ENCODE measurements around the gene P2RX7.
"Not testable (repeated sequence)": the region's sequence is repeated elsewhere in the genome, so short reads cannot be mapped to it uniquely, and the experiment has no call there.

The P2RX7 gene

DNA sequence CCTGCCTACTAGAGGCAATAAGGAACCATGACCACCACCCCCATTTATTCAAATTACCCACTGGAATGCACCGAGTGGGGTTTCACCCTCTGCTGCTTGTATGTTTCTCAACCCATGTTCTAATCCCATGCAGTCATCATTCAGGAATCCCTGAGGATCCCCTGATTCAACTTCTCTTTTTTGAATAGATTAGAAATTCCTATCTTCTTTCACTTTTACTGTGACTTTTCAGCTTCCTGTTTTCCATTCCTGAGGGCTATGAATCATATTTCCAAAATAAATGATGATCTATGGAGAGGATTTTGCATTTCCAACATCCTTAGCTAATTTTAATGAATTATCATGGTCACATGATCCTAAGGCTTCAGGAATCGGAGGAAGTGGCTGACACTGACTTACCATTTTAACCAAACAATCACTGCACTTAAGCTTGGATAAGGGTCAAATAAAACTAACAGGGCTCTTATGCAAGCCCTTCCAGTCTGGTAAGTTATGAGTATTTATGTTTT lies 57.9 kb downstream of the P2RX7 start:
- peak overlapping the region; percentile 31; the same call in 1 of the 2 replicates for H3K27ac ChIP-seq
- ChIA-PET CTCF (interaction anchor here (0.8 kb wide), 1 partner anchor 73 kb away, joined by 5 read pairs; no protein-coding TSS in a partner anchor), POLR2A (ENCODE audit: low non-redundant PET) (no interaction called here)
- TF ChIP-seq, protein P1, sequence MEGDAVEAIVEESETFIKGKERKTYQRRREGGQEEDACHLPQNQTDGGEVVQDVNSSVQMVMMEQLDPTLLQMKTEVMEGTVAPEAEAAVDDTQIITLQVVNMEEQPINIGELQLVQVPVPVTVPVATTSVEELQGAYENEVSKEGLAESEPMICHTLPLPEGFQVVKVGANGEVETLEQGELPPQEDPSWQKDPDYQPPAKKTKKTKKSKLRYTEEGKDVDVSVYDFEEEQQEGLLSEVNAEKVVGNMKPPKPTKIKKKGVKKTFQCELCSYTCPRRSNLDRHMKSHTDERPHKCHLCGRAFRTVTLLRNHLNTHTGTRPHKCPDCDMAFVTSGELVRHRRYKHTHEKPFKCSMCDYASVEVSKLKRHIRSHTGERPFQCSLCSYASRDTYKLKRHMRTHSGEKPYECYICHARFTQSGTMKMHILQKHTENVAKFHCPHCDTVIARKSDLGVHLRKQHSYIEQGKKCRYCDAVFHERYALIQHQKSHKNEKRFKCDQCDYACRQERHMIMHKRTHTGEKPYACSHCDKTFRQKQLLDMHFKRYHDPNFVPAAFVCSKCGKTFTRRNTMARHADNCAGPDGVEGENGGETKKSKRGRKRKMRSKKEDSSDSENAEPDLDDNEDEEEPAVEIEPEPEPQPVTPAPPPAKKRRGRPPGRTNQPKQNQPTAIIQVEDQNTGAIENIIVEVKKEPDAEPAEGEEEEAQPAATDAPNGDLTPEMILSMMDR (conservative IDR thresholded peaks at IDR 0.05; ENCODE audit: low read depth): no peak
- DNase-seq (ENCODE audit: low spot score): peak; percentile 84

DNA sequence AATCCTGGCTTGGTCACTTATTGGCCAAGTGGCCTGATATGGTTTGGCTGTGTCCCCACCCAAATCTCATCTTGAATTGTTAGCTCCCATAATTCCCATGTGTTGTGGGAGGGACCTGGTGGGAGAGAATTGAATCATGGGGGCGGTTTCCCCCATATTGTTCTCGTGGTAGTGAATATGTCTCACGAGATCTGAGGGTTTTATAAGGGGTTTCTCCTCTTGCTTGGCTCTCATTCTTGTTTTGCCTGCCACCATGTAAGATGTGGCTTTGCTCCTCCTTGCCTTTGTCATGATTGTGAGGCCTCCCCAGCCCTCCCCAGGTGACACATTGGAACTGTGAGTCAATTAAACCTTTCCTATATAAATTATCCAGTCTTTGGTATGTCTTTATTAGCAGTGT lies 58.5 kb downstream of the P2RX7 start:
- no peak for DNase-seq (ENCODE audit: low spot score)
- CTCF ChIA-PET: interaction anchor here (0.7 to 0.8 kb wide), 2 partner anchors 74 to 81 kb away, joined by 3 to 5 read pairs; no protein-coding TSS in a partner anchor
- TF ChIP-seq, protein P1 (conservative IDR thresholded peaks at IDR 0.05; ENCODE audit: low read depth): no peak
- no peak overlapping the region for H3K27ac ChIP-seq
- POLR2A ChIA-PET (ENCODE audit: low non-redundant PET): no interaction called here

DNA sequence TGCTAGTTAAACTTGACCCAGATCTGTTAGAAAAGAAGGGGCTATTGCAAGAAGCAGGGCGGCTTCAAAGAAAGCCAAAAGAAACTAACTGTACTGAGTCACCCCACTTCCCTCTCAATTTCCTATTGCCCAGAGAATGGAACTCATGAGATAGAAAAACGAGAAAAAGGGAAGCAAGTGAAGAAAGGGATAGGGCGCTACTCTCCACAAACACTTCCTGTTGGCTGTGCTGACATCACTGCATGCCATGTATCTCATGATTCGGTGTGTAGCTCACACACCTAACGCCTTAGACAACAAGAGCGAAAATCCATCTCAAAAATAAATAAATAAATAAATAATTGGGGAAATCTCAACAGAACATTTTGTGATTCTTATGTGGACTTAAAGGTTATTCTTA lies 64.2 kb downstream of the P2RX7 start:
- ChIA-PET POLR2A (ENCODE audit: low non-redundant PET) (no interaction called here), CTCF (no interaction called here)
- H3K27ac ChIP-seq: no peak overlapping the region
- TF ChIP-seq, protein P1 (conservative IDR thresholded peaks at IDR 0.05; ENCODE audit: low read depth): no peak
- no peak for DNase-seq (ENCODE audit: low spot score)

DNA sequence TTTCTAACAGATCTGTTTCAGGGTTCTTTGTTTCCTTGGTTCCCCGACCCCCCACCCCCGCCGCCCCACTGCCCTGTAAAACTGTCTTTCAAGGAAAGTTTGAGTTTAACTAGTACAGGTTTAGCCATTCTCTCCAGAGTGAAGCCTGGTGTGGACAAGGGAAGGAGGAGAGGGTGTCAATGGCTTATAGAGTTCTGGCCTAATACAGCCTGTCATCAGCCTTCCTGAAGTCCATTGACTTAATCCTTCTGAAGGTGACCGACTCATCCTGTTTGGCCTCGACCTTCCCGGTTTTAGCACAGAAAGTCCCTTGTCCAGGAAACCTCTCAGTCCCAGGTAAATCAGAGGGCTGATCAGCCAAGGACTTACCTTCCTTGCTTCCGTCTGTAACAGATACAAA lies 66.3 kb downstream of the P2RX7 start:
- DNase-seq (ENCODE audit: low spot score): no peak
- CTCF ChIA-PET: interaction anchor here (0.5 to 0.6 kb wide), 2 partner anchors 16 to 129 kb away, joined by 4 read pairs; no protein-coding TSS in a partner anchor
- H3K27ac ChIP-seq: no peak overlapping the region
- POLR2A ChIA-PET (ENCODE audit: low non-redundant PET): no interaction called here
- TF ChIP-seq, protein P1 (conservative IDR thresholded peaks at IDR 0.05; ENCODE audit: low read depth): no peak

DNA sequence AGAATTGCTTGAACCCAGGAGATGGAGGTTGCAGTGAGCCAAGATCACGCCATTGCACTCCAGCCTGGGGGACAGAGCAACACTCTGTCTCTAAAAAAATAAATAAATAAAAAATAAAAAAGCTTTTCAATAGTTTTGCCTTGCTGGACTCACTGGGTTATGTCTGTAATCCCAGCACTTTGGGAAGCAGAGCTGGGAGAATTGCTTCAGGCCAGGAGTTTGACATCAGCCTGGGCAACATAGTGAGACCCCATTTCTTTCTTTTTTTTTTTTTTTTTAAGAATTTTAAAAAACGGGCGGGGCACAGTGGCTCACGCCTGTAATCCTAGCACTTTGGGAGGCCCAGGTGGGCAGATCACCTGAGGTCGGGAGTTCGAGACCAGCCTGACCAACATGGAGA lies 68.5 kb downstream of the P2RX7 start:
- POLR2A ChIA-PET (ENCODE audit: low non-redundant PET); CTCF ChIA-PET; DNase-seq (ENCODE audit: low spot score): not testable (repeated sequence)

DNA sequence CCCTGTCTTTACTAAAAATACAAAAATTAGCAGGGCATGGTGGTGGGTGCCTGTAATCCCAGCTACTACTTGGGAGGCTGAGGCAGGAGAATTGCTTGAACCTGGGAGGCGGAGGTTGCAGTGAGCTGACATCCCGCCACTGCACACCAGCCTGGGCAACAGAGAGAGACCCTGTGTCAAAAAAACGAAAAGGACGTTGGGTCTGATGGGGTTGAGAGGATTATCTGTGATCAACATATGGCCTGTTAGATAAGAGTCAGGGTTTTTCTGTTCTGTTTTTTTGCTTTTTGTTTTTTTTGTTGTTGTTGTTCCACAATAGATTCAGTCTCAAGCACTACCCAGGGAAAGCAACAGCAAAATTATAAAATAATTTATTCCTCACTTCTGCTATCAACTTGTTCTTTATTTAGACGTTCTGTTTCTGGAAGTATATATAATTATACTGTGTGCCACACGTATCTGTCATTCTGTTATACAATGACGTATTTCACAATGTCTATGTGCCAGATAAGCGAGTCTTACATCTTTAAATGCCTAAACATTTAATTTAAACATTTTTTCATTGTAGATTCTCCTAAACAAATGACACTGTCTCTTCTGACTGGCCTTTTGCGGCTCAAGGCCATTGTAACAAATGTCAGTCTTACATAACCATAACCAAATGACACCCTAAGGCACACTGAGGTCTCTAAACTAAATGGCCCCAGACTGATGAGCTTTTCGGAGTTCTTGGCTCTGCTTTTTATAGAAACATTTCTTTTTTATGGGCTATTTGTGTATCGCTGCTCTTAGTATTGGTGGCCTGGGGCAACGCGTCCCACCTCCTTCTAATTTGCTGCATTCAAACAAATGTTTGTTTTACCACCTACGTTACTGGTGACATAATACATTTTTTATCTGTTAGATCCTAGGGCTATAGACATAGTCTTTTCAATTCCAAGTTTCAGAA lies 70.0 kb downstream of the P2RX7 start:
- no peak overlapping the region for H3K27ac ChIP-seq
- ChIA-PET POLR2A (ENCODE audit: low non-redundant PET) (no interaction called here), CTCF (interaction anchor here (0.6 kb wide), 1 partner anchor 252 kb away, joined by 5 read pairs; no protein-coding TSS in a partner anchor)
- no peak for DNase-seq (ENCODE audit: low spot score)
- TF ChIP-seq, protein P1 (conservative IDR thresholded peaks at IDR 0.05; ENCODE audit: low read depth): no peak

More for the DNA sequence above, 68.5 kb downstream of the P2RX7 start:
- not testable (repeated sequence) for H3K27ac ChIP-seq

DNA sequence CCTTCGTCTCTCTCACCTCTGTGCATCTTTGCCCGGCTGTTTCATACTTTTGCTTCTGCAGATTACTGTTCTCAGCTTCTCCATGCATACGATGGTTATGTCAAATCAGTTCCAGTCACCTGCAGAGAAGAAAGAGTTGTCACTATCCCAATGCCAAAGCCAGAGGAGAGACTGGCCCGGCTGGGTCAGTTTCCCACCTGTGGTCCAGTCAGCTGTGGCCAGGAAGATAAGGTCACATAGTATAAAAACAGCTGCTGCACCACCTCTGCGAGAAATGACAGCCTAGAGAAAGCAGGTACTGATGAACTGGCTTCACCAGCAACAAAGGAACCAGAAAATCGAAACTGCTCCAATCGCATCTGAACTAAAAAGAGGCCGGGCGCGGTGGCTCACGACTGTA lies 70.8 kb downstream of the P2RX7 start:
- POLR2A ChIA-PET (ENCODE audit: low non-redundant PET): no interaction called here
- DNase-seq (ENCODE audit: low spot score): no peak
- CTCF ChIA-PET: interaction anchor here (0.6 kb wide), 1 partner anchor 251 kb away, joined by 5 read pairs; no protein-coding TSS in a partner anchor
- TF ChIP-seq, protein P1 (conservative IDR thresholded peaks at IDR 0.05; ENCODE audit: low read depth): no peak
- no peak overlapping the region for H3K27ac ChIP-seq
